Esophagus (tissue), 2 donors: ENCODE measurements around the gene IGF2BP2. TPM values are rescaled to one million over a fixed set of nuclear protein-coding genes. Genes with fewer than 3 reads are reported as not detected.
"Not testable (repeated sequence)": the region's sequence is repeated elsewhere in the genome, so short reads cannot be mapped to it uniquely, and the experiment has no call there.

Experiments
- H3K27ac ChIP-seq, 2 donors: one replicate each; pipeline ENCODE4 v1.5.1; 2013; ENCODE audit warnings: low read depth in 2 of 2, mild to moderate bottlenecking in 2 of 2, inconsistent platforms in 1 of 2, low read length in 1 of 2, moderate library complexity in 1 of 2
- H3K27me3 ChIP-seq, 2 donors: one replicate each; pipeline ENCODE4 v1.6.1; 2013; ENCODE audit warnings: low read length in 2 of 2, control low read depth in 1 of 2, mild to moderate bottlenecking in 1 of 2; ENCODE audit not compliant: insufficient read depth in 2 of 2, control insufficient read depth in 1 of 2
- H3K36me3 ChIP-seq, 2 donors: one replicate each; pipeline ENCODE4 v1.6.1; 2013; ENCODE audit warnings: low read length in 1 of 2; ENCODE audit not compliant: control insufficient read depth in 2 of 2, insufficient read depth in 2 of 2
- H3K4me1 ChIP-seq, 2 donors: one replicate each; pipeline ENCODE4 v1.6.1; 2013; ENCODE audit warnings: low read length in 1 of 2; ENCODE audit not compliant: control insufficient read depth in 2 of 2, insufficient read depth in 2 of 2
- H3K4me3 ChIP-seq, 2 donors: one replicate each; pipeline ENCODE4 v1.5.1; 2013; ENCODE audit warnings: low read length in 2 of 2, mild to moderate bottlenecking in 2 of 2, low read depth in 1 of 2, moderate library complexity in 1 of 2
- H3K9me3 ChIP-seq, 2 donors: one replicate each; pipeline ENCODE4 v1.6.1; 2013; ENCODE audit warnings: mild to moderate bottlenecking in 2 of 2, low read depth in 1 of 2, low read length in 1 of 2, moderate library complexity in 1 of 2; ENCODE audit not compliant: control insufficient read depth in 2 of 2, insufficient read depth in 1 of 2
- WGBS, 2 donors: extraction: QIAGEN DNeasy Blood & Tissue Kit; methylation state at CpG; one replicate each; pipeline ENCODE4 v1.1.7; 2013; 5-methylcytosine and 5-hydroxymethylcytosine counted together
- polyA plus RNA-seq, 2 donors: library from polyadenylated mRNA; stranded (reverse); fragments of 200-250 nt; gene quantifications; one replicate each; pipeline ENCODE4 v1.2.3, GENCODE V29; 2013
- donor health status: healthy with polysubstance abuse.
- donor health status: Bipolar disorder and iron deficiency.

IGF2BP2 gene
- polyA plus RNA-seq, 2 donors: 0.62 to 0.86 TPM

- Histone ChIP-seq H3K4me3 (no peak overlapping the region), H3K9me3 (no peaks in the 10 kb centered on the region), H3K4me1 (no peaks in the 10 kb centered on the region), H3K27me3 (no peaks in the 10 kb centered on the region), H3K36me3 (no peaks in the 10 kb centered on the region), H3K27ac (no peak overlapping the region)
- 89 to 95% methylated on average over 4 of the region's 4 CpGs for WGBS, 2 donors
These were observed 157.3 kb downstream of the IGF2BP2 start for GRCh38 chr3:185667574-185667973.

DNA sequence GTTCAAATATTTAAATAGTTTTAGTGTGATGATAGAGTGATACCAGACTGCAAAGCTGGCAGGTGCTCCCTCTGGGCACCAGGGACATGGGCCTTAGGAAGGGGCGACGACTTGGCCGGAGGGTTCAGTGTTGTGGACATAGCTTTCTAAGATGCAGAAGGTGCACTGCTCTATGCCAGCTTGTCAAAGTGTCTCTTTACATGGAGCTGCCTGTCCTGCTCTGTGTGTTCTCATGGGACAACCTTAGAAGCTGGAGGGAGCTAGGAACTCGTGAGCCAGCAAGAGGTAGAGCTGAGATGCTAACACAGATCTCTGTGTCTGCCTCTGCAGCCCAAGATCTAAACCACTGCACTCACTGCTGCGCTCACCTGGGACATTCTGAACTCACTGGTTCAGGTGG, 160.9 kb downstream of the IGF2BP2 start:
- Histone ChIP-seq H3K27me3 (no peaks in the 10 kb centered on the region), H3K9me3 (no peaks in the 10 kb centered on the region), H3K27ac (no peak overlapping the region), H3K4me1 (peaks cover 0 to 4% of the 10 kb centered on the region in 2 donors), H3K36me3 (no peaks in the 10 kb centered on the region), H3K4me3 (no peak overlapping the region)
- 93% methylated on average over 5 of the region's 5 CpGs for WGBS, 2 donors

DNA sequence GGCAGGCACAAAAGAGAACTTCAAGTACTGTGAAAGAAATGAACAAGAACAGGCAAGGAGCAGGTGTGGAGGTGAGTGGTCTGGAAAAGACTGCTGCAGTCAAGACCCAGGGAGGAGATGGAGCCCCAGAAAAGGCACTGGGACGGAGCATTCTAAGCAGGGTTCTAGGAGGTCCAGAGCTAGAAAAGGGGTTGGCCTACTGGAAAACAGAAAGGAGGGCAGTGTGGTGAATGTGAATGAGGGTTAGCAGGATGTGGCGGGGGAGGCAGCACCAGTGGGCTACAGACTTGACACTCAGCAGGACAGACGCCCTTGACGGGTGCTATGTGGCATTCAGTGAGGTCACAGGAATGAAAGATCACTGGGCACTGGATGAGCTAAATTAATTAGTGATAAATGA, 163.1 kb downstream of the IGF2BP2 start:
- Histone ChIP-seq H3K4me3 (no peak overlapping the region), H3K4me1 (peaks cover 5 to 15% of the 10 kb centered on the region in 2 donors), H3K27me3 (no peaks in the 10 kb centered on the region), H3K27ac (no peak overlapping the region), H3K9me3 (no peaks in the 10 kb centered on the region), H3K36me3 (no peaks in the 10 kb centered on the region)
- 88 to 91% methylated on average over 4 of the region's 4 CpGs for WGBS, 2 donors

- 88 to 90% methylated on average over 10 of the region's 10 CpGs for WGBS, 2 donors
- not testable (repeated sequence) for H3K36me3 ChIP-seq
- H3K4me1 ChIP-seq: peaks cover 5 to 15% of the 10 kb centered on the region in 2 donors
These were observed 163.5 kb downstream of the IGF2BP2 start for GRCh38 chr3:185661296-185661695.

DNA sequence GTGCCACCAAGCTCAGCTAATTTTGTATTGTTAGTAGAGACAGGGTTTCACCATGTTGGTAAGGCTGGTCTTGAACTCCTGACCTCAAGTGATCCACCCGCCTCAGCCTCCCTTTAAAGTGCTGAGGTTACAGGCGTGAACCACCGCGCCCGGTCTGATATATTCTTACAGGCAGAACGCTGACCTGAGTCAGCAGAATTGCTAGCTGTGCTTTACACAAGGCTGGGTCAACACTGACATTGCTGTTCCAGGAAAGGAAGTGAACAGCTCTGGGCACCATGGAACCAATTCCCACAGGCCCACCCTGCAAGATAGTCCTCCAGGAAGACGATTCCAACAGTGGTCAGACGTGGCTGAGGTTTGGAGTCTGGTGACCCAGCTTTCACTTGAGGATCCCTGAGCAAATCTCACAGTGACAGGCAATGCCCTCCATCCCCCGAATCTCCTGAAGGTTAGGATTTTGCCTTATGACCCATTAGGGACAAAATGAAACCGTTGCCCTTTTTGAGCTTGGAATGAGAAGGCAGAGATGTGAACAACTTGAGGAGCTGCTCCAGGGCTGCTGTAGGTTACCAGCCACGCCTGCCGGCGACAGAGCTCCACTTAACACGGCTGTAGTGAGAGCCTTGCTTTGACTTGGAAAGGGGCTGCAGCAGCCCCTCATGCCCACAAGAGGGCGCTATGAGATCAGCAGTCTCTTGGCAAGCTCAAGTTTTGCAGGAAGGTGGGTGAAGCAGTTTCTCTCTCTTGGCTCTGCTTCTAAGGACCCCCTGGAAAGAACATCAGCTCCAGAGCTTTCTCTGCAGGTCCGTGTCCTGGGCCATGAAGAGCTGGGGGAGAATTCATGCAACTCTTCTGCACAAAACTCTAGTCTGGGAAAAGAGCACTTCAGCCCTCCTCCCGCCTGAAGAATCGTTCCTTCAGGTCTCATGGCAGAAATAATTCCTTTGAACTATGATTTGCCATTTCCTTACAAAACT, 164.6 kb downstream of the IGF2BP2 start:
- Histone ChIP-seq H3K36me3 (no peaks in the 10 kb centered on the region), H3K27me3 (no peaks in the 10 kb centered on the region), H3K9me3 (no peaks in the 10 kb centered on the region), H3K4me1 (peaks cover 5 to 15% of the 10 kb centered on the region in 2 donors), H3K27ac (no peak overlapping the region), H3K4me3 (no peak overlapping the region)
- 34 to 36% methylated on average over 18 of the region's 18 CpGs for WGBS, 2 donors

More at GRCh38 chr3:185661296-185661695, 163.5 kb downstream of the IGF2BP2 start:
- not testable (repeated sequence) for H3K27ac ChIP-seq, H3K4me3 ChIP-seq, H3K27me3 ChIP-seq, H3K9me3 ChIP-seq

GRCh38 chr3:185658943-185659342, 165.9 kb downstream of the IGF2BP2 start:
- no peak overlapping the region for H3K4me3 ChIP-seq
- no peaks in the 10 kb centered on the region for H3K27me3 ChIP-seq
- H3K36me3 ChIP-seq: no peaks in the 10 kb centered on the region
- 75 to 93% methylated on average over 1 of the region's 1 CpG for WGBS, 2 donors
- H3K27ac ChIP-seq: peak overlapping the region in 1 of 2 donors; percentile 5
- H3K9me3 ChIP-seq: no peaks in the 10 kb centered on the region
- peaks cover 5 to 15% of the 10 kb centered on the region in 2 donors for H3K4me1 ChIP-seq

GRCh38 chr3:185658504-185658912, 166.3 kb downstream of the IGF2BP2 start:
- Histone ChIP-seq H3K27ac (peak overlapping the region; percentile 27 to 64), H3K4me1 (peaks cover 5 to 15% of the 10 kb centered on the region in 2 donors)

DNA sequence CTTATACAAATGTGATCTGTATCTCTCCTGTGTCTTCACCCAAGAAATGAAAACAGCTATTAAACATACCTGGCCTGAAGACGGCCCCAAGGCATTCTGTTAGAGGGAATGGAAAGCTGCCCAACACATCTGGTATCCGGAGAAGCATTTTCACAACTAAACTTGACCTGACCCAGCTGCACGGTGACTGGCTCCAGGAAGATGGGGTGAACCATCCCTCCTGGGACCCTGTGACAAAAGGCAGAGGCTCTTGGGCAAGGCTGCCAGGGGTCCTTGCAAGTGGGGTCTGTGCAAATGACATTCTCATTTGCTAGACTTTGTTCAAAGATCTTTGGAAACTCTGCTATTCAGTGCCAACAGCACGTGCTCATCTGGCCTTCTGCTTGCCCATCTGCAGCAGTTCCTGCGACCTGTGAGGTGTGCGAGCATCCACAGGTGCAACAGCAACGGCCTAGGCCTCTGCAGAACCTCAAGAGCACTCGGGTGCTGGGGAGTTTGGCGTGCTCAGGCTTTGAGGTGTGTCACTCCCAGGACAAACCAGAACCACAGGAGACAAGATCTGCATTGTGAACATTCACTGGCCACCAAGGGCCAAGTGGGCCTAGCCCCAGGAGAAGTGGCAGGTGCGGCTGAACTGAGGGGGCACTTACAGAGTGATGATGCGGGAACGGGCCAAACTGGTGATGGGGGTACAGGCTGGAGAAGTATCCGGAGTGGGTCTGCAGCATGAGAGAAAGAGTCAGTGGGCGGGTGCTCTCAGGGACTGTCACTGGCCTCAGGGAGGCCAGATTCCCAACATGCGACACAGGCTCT, 166.9 kb downstream of the IGF2BP2 start:
- Histone ChIP-seq H3K27ac (peak overlapping the region; percentile 27 to 64), H3K4me1 (peaks cover 5 to 15% of the 10 kb centered on the region in 2 donors), H3K27me3 (no peaks in the 10 kb centered on the region), H3K9me3 (no peaks in the 10 kb centered on the region), H3K4me3 (no peak overlapping the region), H3K36me3 (no peaks in the 10 kb centered on the region)
- WGBS, 2 donors: 85 to 91% methylated on average over 15 of the region's 15 CpGs

More at GRCh38 chr3:185658504-185658912, 166.3 kb downstream of the IGF2BP2 start:
- Histone ChIP-seq H3K9me3 (no peaks in the 10 kb centered on the region), H3K36me3 (no peaks in the 10 kb centered on the region), H3K4me3 (no peak overlapping the region), H3K27me3 (no peaks in the 10 kb centered on the region)
- 29 to 43% methylated on average over 8 of the region's 8 CpGs for WGBS, 2 donors

GRCh38 chr3:185657211-185657610, 167.6 kb downstream of the IGF2BP2 start:
- WGBS, 2 donors: 95% methylated on average over 12 of the region's 12 CpGs
- Histone ChIP-seq H3K4me1 (peaks cover 5 to 15% of the 10 kb centered on the region in 2 donors), H3K27me3 (no peaks in the 10 kb centered on the region), H3K9me3 (no peaks in the 10 kb centered on the region), H3K36me3 (no peaks in the 10 kb centered on the region), H3K4me3 (no peak overlapping the region), H3K27ac (peak overlapping the region in 1 of 2 donors; percentile 59)
